Natural killer cell (primary cell): Measurements from ENCODE around the gene DYNC1LI1. TPM values are rescaled to one million over a fixed set of nuclear protein-coding genes. Genes with fewer than 3 reads are reported as not detected.

ENCODE experiments used
- ATAC-seq, 3 donors: fragments of 150-1000 bp in 2 of 3; fragments of 200-7000 bp in 1 of 3; cut with Tn5 transposase; 1 replicate in 1 of 3; 2 replicates in 2 of 3; pipeline ENCODE4 v1.10.0; 2021; ENCODE audit warnings: mild to moderate bottlenecking in 2 of 3, moderate library complexity in 2 of 3
- DNase-seq, 2 donors: peaks; one replicate each; pipeline versions ENCODE4 v3.0.0 to v3.0.0-alpha.2; 2013 to 2021; ENCODE audit warnings: mixed read lengths in 1 of 2
- H3K27ac ChIP-seq: one replicate; pipeline ENCODE4 v1.5.1; 2013; ENCODE audit warnings: mild to moderate bottlenecking, low read length
- H3K27me3 ChIP-seq: one replicate; pipeline ENCODE4 v1.6.1; 2013; ENCODE audit warnings: low read length; ENCODE audit not compliant: control insufficient read depth, insufficient read depth
- H3K36me3 ChIP-seq: one replicate; pipeline ENCODE4 v1.6.1; 2013; ENCODE audit warnings: low read length; ENCODE audit not compliant: control insufficient read depth, insufficient read depth
- H3K4me1 ChIP-seq: one replicate; pipeline ENCODE4 v1.6.1; 2013; ENCODE audit warnings: low read length; ENCODE audit not compliant: control insufficient read depth, insufficient read depth
- H3K4me3 ChIP-seq: one replicate; pipeline ENCODE4 v1.5.1; 2013; ENCODE audit warnings: low read length
- H3K9me3 ChIP-seq: one replicate; pipeline ENCODE4 v1.6.1; 2013; ENCODE audit warnings: low read length; ENCODE audit not compliant: control insufficient read depth, insufficient read depth
- H3K27ac Mint-ChIP-seq, 2 donors: one replicate each; pipeline ENCODE4 v1.8.0; 2022; ENCODE audit warnings: mild to moderate bottlenecking in 2 of 2, mixed read lengths in 2 of 2, moderate library complexity in 1 of 2
- H3K27me3 Mint-ChIP-seq, 2 donors: one replicate each; pipeline ENCODE4 v1.8.0; 2022; ENCODE audit warnings: low read depth in 2 of 2, mixed read lengths in 2 of 2
- H3K36me3 Mint-ChIP-seq: one replicate; pipeline ENCODE4 v1.8.0; 2022; ENCODE audit warnings: mixed read lengths
- H3K4me1 Mint-ChIP-seq, 2 donors: one replicate each; pipeline ENCODE4 v1.8.0; 2022; ENCODE audit warnings: mixed read lengths in 2 of 2
- H3K4me3 Mint-ChIP-seq: one replicate; pipeline ENCODE4 v1.8.0; 2022; ENCODE audit warnings: mild to moderate bottlenecking, moderate library complexity, mixed read lengths
- H3K9me3 Mint-ChIP-seq, 2 donors: one replicate each; pipeline ENCODE4 v1.8.0; 2022; ENCODE audit warnings: mixed read lengths in 2 of 2
- WGBS: methylation state at CpG from one replicate; pipeline ENCODE4 v1.1.7; 2013; ENCODE audit warnings: missing lambda C conversion rate; ENCODE audit not compliant: insufficient coverage; 5-methylcytosine and 5-hydroxymethylcytosine counted together
- intact Hi-C: fragments of 100-400 bp; cut with micrococcal nuclease; formaldehyde crosslinking; loops from one replicate; pipeline ENCODE4 v1.14.2; 2022
- total RNA-seq, 4 donors: library from RNA; stranded (reverse); fragments of 120-200 nt in 1 of 4; gene quantifications; one replicate each; pipeline versions ENCODE4 v1.2.3 to v1.2.4, GENCODE V29; 2013 to 2022
- TF ChIP-seq, protein P1 (sequence below): fragments of 200-600 bp; IDR thresholded peaks from one replicate; pipeline ENCODE4 v1.8.0; 2022; ENCODE audit warnings: antibody characterized with exemption

Gene DYNC1LI1
- total RNA-seq, 3 donors from 2014 or later (not counting 1 experiment from before 2014, with no cell fraction given), result 35.9 to 49.2 (median 39.9) TPM

DNA sequence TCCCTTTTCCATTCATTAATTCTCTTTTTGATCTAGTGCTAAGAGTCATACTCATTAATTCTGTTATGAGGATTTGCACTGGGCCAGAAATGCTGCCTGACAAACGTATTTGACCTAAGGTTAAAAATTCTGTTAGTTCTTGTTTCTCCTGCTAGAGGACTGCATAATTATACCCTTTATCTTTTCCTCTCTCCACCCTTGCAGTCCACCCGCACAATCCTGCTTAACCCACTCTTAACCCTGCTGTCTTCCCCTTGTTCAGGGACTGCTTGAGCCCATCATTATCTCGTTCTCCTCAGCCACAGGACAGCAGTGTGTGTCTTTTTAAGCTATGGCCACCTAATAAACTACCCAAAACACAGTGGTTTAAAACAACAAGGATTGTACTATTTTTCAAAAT, 31.1 kb upstream of the DYNC1LI1 start:
- ATAC-seq (no peak), DNase-seq (no peak)
- H3K4me1 ChIP-seq, result no peaks in the 10 kb centered on the region
- Mint-ChIP-seq H3K27me3 (peaks cover 11 to 30% of the 10 kb centered on the region in 2 donors), H3K4me3 (no peak overlapping the region), H3K9me3 (no peaks in the 10 kb centered on the region), H3K27ac (no peak overlapping the region), H3K36me3 (no peaks in the 10 kb centered on the region), H3K4me1 (no peaks in the 10 kb centered on the region)
- TF ChIP-seq, protein P1, sequence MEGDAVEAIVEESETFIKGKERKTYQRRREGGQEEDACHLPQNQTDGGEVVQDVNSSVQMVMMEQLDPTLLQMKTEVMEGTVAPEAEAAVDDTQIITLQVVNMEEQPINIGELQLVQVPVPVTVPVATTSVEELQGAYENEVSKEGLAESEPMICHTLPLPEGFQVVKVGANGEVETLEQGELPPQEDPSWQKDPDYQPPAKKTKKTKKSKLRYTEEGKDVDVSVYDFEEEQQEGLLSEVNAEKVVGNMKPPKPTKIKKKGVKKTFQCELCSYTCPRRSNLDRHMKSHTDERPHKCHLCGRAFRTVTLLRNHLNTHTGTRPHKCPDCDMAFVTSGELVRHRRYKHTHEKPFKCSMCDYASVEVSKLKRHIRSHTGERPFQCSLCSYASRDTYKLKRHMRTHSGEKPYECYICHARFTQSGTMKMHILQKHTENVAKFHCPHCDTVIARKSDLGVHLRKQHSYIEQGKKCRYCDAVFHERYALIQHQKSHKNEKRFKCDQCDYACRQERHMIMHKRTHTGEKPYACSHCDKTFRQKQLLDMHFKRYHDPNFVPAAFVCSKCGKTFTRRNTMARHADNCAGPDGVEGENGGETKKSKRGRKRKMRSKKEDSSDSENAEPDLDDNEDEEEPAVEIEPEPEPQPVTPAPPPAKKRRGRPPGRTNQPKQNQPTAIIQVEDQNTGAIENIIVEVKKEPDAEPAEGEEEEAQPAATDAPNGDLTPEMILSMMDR, result no peak
- WGBS, result 79% methylated on average over 3 of the region's 3 CpGs
- no peak overlapping the region for H3K4me3 ChIP-seq
- intact Hi-C loops, result no loop called here
- no peaks in the 10 kb centered on the region for H3K9me3 ChIP-seq
- H3K27ac ChIP-seq, result no peak overlapping the region
- H3K36me3 ChIP-seq, result no peaks in the 10 kb centered on the region
- H3K27me3 ChIP-seq, result no peaks in the 10 kb centered on the region

DNA sequence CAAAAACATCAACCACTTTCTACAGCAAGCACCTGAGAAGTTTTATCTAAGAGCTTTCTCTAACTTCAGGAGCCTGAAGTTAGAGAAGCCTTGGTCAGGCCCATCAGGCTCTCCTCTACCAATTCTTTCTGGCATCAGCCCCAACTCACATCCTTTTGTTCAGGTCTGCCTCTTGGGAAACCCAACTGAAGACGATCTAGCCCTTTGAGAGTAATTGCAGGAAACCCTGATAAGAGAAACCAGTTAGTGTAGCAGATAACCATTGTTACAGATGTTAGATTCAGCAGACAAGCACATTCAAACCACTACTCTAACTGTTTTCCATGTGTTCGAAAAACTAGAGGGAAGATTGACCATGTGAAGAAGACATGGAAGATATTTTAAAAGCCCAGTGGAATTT, 27.0 kb upstream of the DYNC1LI1 start:
- H3K4me1 Mint-ChIP-seq, result no peaks in the 10 kb centered on the region
- WGBS, result 58% methylated on average over 2 of the region's 2 CpGs
- TF ChIP-seq, protein P1, result no peak
- Histone ChIP-seq H3K27ac (no peak overlapping the region), H3K4me3 (no peak overlapping the region), H3K9me3 (no peaks in the 10 kb centered on the region), H3K36me3 (no peaks in the 10 kb centered on the region), H3K4me1 (no peaks in the 10 kb centered on the region), H3K27me3 (no peaks in the 10 kb centered on the region)
- H3K27ac Mint-ChIP-seq, result no peak overlapping the region
- DNase-seq, result no peak
- H3K36me3 Mint-ChIP-seq, result no peaks in the 10 kb centered on the region
- intact Hi-C loops, result no loop called here
- H3K4me3 Mint-ChIP-seq, result no peak overlapping the region
- H3K9me3 Mint-ChIP-seq, result no peaks in the 10 kb centered on the region
- ATAC-seq, result no peak
- peaks cover 8 to 22% of the 10 kb centered on the region in 2 donors for H3K27me3 Mint-ChIP-seq

DNA sequence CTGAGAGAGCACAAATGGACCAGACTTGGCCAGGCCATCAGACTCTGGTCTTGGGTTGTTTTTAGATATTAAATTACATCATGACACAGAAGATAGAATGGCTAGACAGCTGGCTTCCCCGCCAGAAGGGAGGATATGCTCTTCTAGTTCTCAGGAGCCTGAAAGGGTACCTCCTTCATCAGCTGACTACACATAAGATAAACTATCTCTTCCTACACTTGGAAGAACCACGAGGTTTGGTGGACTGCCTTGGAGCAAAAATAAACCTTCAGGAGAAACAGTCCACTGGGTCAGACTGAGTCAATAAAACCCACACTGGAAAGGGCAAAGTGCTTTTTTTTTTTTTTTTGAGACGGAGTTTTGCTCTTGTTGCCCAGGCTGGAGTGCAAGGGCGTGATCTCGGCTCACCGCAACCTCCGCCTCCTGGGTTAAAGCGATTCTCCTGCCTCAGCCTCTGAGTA, 26.3 kb upstream of the DYNC1LI1 start:
- H3K9me3 Mint-ChIP-seq, result no peaks in the 10 kb centered on the region
- no peaks in the 10 kb centered on the region for H3K36me3 Mint-ChIP-seq
- no peaks in the 10 kb centered on the region for H3K4me1 Mint-ChIP-seq
- Histone ChIP-seq H3K36me3 (no peaks in the 10 kb centered on the region), H3K9me3 (no peaks in the 10 kb centered on the region), H3K27me3 (no peaks in the 10 kb centered on the region), H3K27ac (no peak overlapping the region), H3K4me1 (no peaks in the 10 kb centered on the region), H3K4me3 (no peak overlapping the region)
- intact Hi-C loops, result no loop called here
- DNase-seq, result no peak
- WGBS, result 86% methylated on average over 8 of the region's 8 CpGs
- no peak overlapping the region for H3K4me3 Mint-ChIP-seq
- no peak for ATAC-seq
- H3K27ac Mint-ChIP-seq, result no peak overlapping the region
- peaks cover 8 to 22% of the 10 kb centered on the region in 2 donors for H3K27me3 Mint-ChIP-seq
- TF ChIP-seq, protein P1, result no peak

DNA sequence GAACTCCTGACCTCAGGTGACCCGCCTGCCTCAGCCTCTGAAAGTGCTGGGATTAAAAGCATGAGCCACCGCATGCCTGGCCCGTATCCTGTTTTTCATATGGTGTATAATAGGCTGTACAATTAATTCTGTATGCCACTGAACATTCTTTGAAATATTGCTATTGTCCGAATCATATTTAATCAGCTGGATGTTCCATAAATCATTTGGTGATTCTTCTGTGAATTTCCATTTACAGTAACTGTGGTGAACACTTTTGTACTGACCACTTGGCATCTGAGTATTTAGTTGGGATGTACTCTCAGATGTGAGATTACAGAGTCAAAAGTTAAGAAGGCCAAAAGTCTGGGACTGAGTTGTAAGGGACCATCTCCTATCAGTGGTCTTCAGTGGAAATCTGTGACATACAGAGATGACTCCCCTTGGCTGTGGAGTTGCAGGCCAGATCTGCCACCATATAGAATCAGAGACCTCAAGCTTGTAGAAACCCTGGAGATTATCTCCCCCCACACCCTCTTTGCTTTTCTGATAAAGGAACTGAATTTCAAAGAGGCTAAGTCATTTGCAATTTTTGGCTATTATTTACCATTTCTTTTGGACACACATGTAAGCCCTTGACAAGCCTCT, 25.7 kb upstream of the DYNC1LI1 start:
- no peaks in the 10 kb centered on the region for H3K27me3 ChIP-seq
- H3K27ac Mint-ChIP-seq, result no peak overlapping the region
- H3K9me3 ChIP-seq, result no peaks in the 10 kb centered on the region
- TF ChIP-seq, protein P1, result no peak
- no peak overlapping the region for H3K4me3 ChIP-seq
- H3K4me1 ChIP-seq, result no peaks in the 10 kb centered on the region
- no peak overlapping the region for H3K4me3 Mint-ChIP-seq
- ATAC-seq, result no peak
- no peak for DNase-seq
- intact Hi-C loops, result no loop called here
- H3K27me3 Mint-ChIP-seq, result peaks cover 8 to 22% of the 10 kb centered on the region in 2 donors
- H3K4me1 Mint-ChIP-seq, result no peaks in the 10 kb centered on the region
- H3K36me3 Mint-ChIP-seq, result no peaks in the 10 kb centered on the region
- 97% methylated on average over 4 of the region's 4 CpGs for WGBS
- no peak overlapping the region for H3K27ac ChIP-seq
- no peaks in the 10 kb centered on the region for H3K36me3 ChIP-seq
- no peaks in the 10 kb centered on the region for H3K9me3 Mint-ChIP-seq
